Stomach smooth muscle (tissue), 2 donors: Measurements from ENCODE around the gene CD320.

Source experiments
- H3K27ac ChIP-seq: one replicate; pipeline ENCODE4 v1.7.0; 2013; ENCODE audit warnings: mild to moderate bottlenecking, low read length, inconsistent platforms
- H3K27me3 ChIP-seq, 2 donors: one replicate each; pipeline ENCODE4 v1.7.0; 2013; ENCODE audit warnings: low read length in 2 of 2; ENCODE audit not compliant: insufficient read depth in 2 of 2, control insufficient read depth in 1 of 2
- H3K36me3 ChIP-seq, 2 donors: one replicate each; pipeline ENCODE4 v1.7.0; 2013; ENCODE audit warnings: low read length in 2 of 2; ENCODE audit not compliant: control insufficient read depth in 2 of 2, insufficient read depth in 2 of 2
- H3K4me1 ChIP-seq: one replicate; pipeline ENCODE4 v1.7.0; 2013; ENCODE audit warnings: low read length; ENCODE audit not compliant: control insufficient read depth, insufficient read depth
- H3K4me3 ChIP-seq, 2 donors: one replicate each; pipeline ENCODE4 v1.7.0; 2013; ENCODE audit warnings: low read length in 2 of 2
- H3K9ac ChIP-seq, 2 donors: one replicate each; pipeline ENCODE4 v1.7.0; 2013; ENCODE audit warnings: low read length in 2 of 2, mild to moderate bottlenecking in 1 of 2
- H3K9me3 ChIP-seq, 2 donors: one replicate each; pipeline ENCODE4 v1.7.0; 2013; ENCODE audit warnings: low read length in 2 of 2; ENCODE audit not compliant: control insufficient read depth in 2 of 2
- donor health status: healthy.
- donor health status: Pancreatic carcinoma.

The CD320 gene

GRCh38 chr19:8332976-8333766 is 25.0 kb upstream of the CD320 start:
- Histone ChIP-seq H3K4me1 (peaks cover 19% of the 10 kb centered on the region), H3K9me3 (no peaks in the 10 kb centered on the region), H3K4me3 (no peak overlapping the region), H3K9ac (no peak overlapping the region), H3K27me3 (peaks cover 22 to 36% of the 10 kb centered on the region in 2 donors), H3K27ac (no peak overlapping the region), H3K36me3 (no peaks in the 10 kb centered on the region)

DNA sequence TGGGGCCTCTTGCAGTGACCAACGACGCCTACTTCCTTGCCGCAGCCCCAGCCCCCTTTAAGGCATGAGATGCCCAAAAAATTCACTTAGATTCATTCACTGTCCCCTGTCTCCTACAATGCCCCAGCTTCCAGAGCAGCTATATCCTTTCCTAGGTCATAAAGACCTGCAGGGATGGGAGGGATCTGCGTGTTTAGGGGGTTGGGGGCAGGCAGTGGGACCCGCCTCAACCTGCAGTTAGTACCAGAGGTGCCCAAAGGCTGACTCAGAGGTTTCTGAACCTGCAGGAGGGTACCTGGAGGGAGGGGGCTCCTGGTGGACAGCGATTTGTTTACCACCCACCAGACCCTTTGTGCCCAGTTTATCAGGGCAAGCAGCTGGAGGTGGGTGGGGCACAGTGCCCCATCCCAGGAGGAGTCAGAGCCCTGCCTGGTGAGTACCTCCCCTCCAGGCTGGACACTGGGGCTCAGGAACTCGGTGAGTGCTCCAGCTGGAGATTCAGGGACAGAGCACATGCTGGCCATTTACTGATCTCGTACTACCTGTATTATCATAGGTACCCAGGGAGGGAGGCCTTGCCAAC is 23.2 kb upstream of the CD320 start:
- Histone ChIP-seq H3K9me3 (no peaks in the 10 kb centered on the region), H3K9ac (no peak overlapping the region), H3K4me1 (peaks cover 19% of the 10 kb centered on the region), H3K27me3 (peaks cover 15 to 32% of the 10 kb centered on the region in 2 donors), H3K36me3 (peaks cover 0 to 2% of the 10 kb centered on the region in 2 donors), H3K27ac (no peak overlapping the region), H3K4me3 (no peak overlapping the region)

DNA sequence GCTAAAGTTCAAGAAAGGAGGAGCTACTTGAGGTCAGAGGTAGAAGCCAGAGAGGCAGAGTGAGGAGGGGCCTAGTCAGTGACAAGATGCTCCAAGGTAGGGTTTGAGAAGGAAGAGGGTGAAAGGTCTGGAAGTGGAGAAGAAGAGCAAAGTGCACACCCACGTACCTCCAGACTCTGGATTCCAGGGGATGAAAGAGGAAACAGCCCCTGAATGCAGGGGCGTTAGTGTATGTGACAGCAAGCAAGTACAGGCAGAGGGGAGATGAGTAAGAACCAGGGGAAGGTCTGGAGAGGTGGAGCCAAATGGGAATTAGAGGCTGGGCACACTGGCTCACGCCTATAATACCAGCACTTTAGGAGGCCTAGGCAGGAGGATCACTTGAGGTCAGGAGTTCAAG is 21.8 kb upstream of the CD320 start:
- peaks cover 0 to 2% of the 10 kb centered on the region in 2 donors for H3K36me3 ChIP-seq

DNA sequence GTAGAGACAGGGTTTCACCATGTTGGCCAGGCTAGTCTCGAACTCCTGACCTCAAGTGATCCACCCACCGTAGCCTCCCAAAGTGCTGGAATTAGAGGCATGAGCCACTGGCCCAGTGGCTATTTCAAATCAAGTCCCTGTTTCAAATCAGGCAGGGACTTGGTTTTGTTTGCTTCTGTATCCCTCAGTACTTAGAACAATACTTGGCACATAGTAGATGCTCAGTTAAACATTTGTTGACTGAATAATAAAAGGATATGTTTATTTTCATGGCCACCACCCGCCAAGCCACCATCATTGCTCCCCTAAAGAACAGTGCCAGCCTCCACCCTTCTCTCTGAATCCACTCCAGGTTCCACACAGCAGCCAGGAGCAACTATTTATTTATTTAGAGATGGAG is 17.3 kb upstream of the CD320 start:
- Histone ChIP-seq H3K9me3 (no peaks in the 10 kb centered on the region), H3K9ac (no peak overlapping the region), H3K36me3 (peaks cover 5 to 11% of the 10 kb centered on the region in 2 donors), H3K4me3 (no peak overlapping the region), H3K27me3 (no peaks in the 10 kb centered on the region), H3K27ac (no peak overlapping the region), H3K4me1 (peaks cover 15% of the 10 kb centered on the region)

More for the DNA sequence above, 21.8 kb upstream of the CD320 start:
- H3K4me1 ChIP-seq = peaks cover 15% of the 10 kb centered on the region
- no peak overlapping the region for H3K27ac ChIP-seq
- H3K9ac ChIP-seq = no peak overlapping the region
- H3K27me3 ChIP-seq = peaks cover 15 to 21% of the 10 kb centered on the region in 2 donors
- H3K4me3 ChIP-seq = no peak overlapping the region
- no peaks in the 10 kb centered on the region for H3K9me3 ChIP-seq

GRCh38 chr19:8324186-8325050 is 16.3 kb upstream of the CD320 start:
- no peak overlapping the region for H3K27ac ChIP-seq

DNA sequence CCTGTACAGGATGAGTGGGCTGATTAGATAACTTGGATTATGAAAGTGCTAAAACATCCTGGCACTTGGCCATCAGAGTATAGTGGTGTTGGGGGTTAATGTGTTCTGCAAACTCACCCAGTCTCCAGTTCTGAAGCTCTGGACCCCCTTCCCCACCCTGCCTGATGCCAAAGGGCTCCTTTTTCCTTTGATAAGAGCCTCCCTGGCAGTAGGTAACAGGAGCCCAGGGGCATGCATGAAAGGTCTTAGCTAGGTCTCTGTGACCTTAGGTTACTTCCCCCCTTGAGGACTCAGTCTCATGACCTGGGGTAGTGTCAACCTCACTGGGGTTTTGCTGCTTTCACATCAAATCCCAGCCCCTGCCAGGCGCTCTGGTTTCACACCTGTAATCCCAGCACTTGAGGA is 15.6 kb upstream of the CD320 start:
- Histone ChIP-seq H3K27ac (no peak overlapping the region), H3K4me3 (no peak overlapping the region), H3K4me1 (peaks cover 22% of the 10 kb centered on the region), H3K36me3 (peaks cover 5 to 11% of the 10 kb centered on the region in 2 donors), H3K9ac (no peak overlapping the region), H3K27me3 (no peaks in the 10 kb centered on the region), H3K9me3 (no peaks in the 10 kb centered on the region)

More at GRCh38 chr19:8324186-8325050, 16.3 kb upstream of the CD320 start:
- Histone ChIP-seq H3K9ac (no peak overlapping the region), H3K4me1 (peaks cover 22% of the 10 kb centered on the region), H3K36me3 (peaks cover 5 to 11% of the 10 kb centered on the region in 2 donors), H3K27me3 (no peaks in the 10 kb centered on the region), H3K9me3 (no peaks in the 10 kb centered on the region), H3K4me3 (no peak overlapping the region)

DNA sequence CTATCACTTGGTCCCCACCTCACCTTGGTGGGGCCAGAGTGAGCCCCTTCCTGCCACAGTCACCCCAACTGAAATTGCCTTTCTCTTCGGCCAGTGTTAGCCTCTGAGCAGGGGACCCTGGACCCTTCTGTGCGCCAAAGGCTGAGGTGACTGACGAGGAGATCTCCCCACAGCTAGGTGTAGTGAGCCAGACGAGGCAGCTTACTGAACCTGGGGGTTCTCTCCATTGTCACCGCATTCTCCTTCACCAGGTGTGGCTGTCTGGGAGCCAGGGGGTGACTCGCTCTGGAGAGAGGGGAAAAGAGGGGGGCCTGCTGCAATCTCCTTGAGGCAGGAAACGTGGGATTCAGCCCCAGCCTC is 14.5 kb upstream of the CD320 start:
- peak overlapping the region; percentile 88 for H3K27ac ChIP-seq
- peak overlapping the region; percentile 95 to 99 for H3K4me3 ChIP-seq
- peaks cover 5 to 11% of the 10 kb centered on the region in 2 donors for H3K36me3 ChIP-seq
- H3K27me3 ChIP-seq = no peaks in the 10 kb centered on the region
- peaks cover 22% of the 10 kb centered on the region for H3K4me1 ChIP-seq
- peak overlapping the region; percentile 51 to 98 for H3K9ac ChIP-seq
- H3K9me3 ChIP-seq = no peaks in the 10 kb centered on the region

DNA sequence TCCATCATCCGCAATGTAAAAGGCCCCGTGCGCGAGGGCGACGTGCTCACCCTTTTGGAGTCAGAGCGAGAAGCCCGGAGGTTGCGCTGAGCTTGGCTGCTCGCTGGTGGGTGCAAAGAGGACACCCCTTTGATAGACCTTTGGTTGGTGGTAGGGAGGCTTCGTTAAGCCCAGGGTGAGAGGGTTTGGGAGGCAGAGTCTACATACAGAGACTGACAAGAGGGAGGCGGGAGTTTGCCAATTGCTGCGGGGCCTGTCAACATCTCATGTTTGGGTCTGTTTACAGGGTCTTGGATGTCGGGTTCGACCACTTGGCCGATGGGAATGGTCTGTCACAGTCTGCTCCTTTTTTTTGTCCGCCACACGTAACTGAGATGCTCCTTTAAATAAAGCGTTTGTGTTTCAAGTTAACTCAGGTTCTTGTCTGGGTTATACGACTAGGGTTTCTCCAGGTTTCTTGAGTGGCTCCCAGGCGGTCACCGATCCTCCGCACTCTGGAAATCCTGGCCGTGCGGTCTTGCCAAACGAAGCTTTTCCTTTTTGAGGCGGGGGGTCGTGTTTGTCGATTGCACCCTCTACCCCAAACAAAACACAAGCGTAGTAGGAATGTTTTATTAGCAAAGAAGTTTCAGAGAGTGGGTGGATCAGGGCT is 14.0 kb upstream of the CD320 start:
- no peaks in the 10 kb centered on the region for H3K9me3 ChIP-seq
- no peaks in the 10 kb centered on the region for H3K27me3 ChIP-seq
- peaks cover 5 to 11% of the 10 kb centered on the region in 2 donors for H3K36me3 ChIP-seq
- H3K4me1 ChIP-seq = peaks cover 22% of the 10 kb centered on the region
- H3K27ac ChIP-seq = peak overlapping the region; percentile 88
- H3K4me3 ChIP-seq = peak overlapping the region; percentile 95 to 99
- peak overlapping the region; percentile 97 to 98 for H3K9ac ChIP-seq

- Histone ChIP-seq H3K9me3 (no peaks in the 10 kb centered on the region), H3K4me1 (peaks cover 22% of the 10 kb centered on the region), H3K4me3 (peak within 1 kb of the TSS; percentile 95 to 99), H3K36me3 (peaks cover 8 to 11% of the 10 kb centered on the region in 2 donors), H3K9ac (peak within 1 kb of the TSS; percentile 98 to 99), H3K27ac (peak within 1 kb of the TSS; percentile 88), H3K27me3 (no peaks in the 10 kb centered on the region)
Measured at GRCh38 chr19:8321067-8321985, 13.2 kb upstream of the CD320 start, which contains the start of the genes NDUFA7 and RPS28. NDUFA7 (minus strand) TSS chr19:8321375; CDS start chr19:8321358, 17 bp downstream. RPS28 (plus strand) TSS chr19:8321496; CDS start chr19:8321531, 35 bp downstream.
